Measurements from ENCODE around the gene MINDY4.

GRCh38 chr7:30915005-30915601 lies 143.9 kb downstream of the MINDY4 start:
- TF ChIP-seq POLR2AphosphoS5 (IDR thresholded peaks at IDR 0.05) (no peak), CTCF (IDR thresholded peaks at IDR 0.05) (no peak), EP300 (IDR thresholded peaks at IDR 0.05) (no peak)
